ENCODE results near the gene ARSA. TPM values are rescaled to one million over a fixed set of nuclear protein-coding genes. Genes with fewer than 3 reads are reported as not detected.

The ARSA gene
- total RNA-seq, 1 donor from 2014 or later: 65.7 TPM

DNA sequence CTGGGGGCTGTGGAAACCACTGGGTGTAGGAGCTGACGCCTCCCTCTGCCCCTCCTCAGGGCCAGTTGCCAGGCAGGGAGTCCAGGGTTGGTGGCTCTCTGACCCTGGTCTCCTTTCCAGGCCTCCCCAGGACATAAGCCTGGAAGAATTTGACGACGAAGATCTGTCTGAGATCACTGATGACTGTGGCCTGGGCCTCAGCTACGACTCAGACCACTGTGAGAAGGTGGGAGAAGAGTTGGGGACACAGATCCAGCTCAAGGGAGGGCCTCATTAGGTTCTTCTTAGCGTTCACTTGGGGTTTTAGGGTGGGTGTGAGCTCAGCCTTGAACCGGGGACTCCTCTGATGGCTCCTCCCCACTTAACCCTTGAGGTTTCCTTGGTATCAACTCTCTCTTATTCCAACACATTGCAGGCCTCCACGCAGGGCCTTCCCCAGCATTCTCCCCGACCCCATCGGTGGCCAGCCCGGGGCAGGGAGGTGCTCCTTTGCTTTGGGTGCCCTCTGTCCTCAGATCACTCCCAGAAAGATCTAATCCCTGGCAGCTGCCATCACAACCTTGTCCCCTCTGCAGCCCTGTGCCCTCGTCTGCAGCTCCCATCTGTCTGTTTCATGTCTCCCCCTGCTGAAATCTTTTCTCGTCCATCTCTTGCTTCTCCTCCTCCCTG lies 26.1 kb downstream of the ARSA start:
- H3K27ac Mint-ChIP-seq (ENCODE audit: unreplicated experiment): peak overlapping the region; percentile 60
- peaks cover 17% of the 10 kb centered on the region for H3K4me1 Mint-ChIP-seq (ENCODE audit: low read depth, unreplicated experiment)
- peaks cover 20% of the 10 kb centered on the region for H3K27me3 Mint-ChIP-seq (ENCODE audit: unreplicated experiment)

DNA sequence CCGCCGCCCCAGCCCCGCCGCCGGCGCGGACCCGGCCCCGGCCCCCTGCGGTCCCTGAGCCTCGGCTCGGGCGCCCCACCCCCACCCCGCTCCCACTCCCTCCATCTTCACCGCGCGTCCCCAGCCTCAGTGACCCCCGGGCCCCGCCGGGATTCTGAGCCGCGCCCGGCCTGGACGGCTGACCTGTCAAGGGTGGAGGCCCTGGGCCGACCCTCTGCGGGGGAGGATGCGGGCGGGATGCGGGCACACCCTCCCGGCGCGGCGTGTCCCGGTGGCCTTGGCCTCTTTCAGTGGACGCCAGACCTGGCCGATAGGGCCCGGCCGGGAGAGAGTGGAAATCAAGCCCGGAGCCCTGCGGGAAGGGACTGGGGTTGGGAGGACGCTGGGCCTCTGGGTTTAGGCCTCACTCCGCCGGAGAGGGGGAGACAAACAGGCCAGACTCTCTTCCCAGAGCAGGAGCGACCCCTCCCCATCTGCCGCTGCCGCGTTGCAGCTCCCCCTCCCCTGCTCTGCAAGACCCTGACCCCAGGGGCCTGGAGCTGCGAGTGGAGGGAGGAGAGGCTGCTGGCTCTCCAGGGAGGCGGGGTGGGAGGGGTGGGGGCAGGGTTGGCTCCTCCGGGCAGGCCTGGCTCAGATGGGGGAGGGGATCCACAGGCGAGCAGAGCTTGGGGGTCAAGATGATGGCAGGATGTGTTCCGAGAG lies 26.8 kb downstream of the ARSA start:
- H3K4me1 Mint-ChIP-seq (ENCODE audit: low read depth, unreplicated experiment): peaks cover 17% of the 10 kb centered on the region
- peak overlapping the region; percentile 60 for H3K27ac Mint-ChIP-seq (ENCODE audit: unreplicated experiment)
- H3K36me3 Mint-ChIP-seq (ENCODE audit: unreplicated experiment): peaks cover 20% of the 10 kb centered on the region
- peaks cover 19% of the 10 kb centered on the region for H3K27me3 Mint-ChIP-seq (ENCODE audit: unreplicated experiment)
- DNase-seq: peak; percentile 67
- peaks cover 15% of the 10 kb centered on the region for H3K9me3 Mint-ChIP-seq (ENCODE audit: unreplicated experiment)
- TF ChIP-seq, protein P1, sequence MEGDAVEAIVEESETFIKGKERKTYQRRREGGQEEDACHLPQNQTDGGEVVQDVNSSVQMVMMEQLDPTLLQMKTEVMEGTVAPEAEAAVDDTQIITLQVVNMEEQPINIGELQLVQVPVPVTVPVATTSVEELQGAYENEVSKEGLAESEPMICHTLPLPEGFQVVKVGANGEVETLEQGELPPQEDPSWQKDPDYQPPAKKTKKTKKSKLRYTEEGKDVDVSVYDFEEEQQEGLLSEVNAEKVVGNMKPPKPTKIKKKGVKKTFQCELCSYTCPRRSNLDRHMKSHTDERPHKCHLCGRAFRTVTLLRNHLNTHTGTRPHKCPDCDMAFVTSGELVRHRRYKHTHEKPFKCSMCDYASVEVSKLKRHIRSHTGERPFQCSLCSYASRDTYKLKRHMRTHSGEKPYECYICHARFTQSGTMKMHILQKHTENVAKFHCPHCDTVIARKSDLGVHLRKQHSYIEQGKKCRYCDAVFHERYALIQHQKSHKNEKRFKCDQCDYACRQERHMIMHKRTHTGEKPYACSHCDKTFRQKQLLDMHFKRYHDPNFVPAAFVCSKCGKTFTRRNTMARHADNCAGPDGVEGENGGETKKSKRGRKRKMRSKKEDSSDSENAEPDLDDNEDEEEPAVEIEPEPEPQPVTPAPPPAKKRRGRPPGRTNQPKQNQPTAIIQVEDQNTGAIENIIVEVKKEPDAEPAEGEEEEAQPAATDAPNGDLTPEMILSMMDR (IDR thresholded peaks at IDR 0.05; ENCODE audit: partially characterized antibody, unreplicated experiment): no peak
- H3K4me3 Mint-ChIP-seq (ENCODE audit: unreplicated experiment): peak overlapping the region; percentile 93

More for the DNA sequence above, 26.1 kb downstream of the ARSA start:
- TF ChIP-seq, protein P1 (IDR thresholded peaks at IDR 0.05; ENCODE audit: partially characterized antibody, unreplicated experiment): no peak
- peak overlapping the region; percentile 93 for H3K4me3 Mint-ChIP-seq (ENCODE audit: unreplicated experiment)
- peaks cover 17% of the 10 kb centered on the region for H3K36me3 Mint-ChIP-seq (ENCODE audit: unreplicated experiment)
- no peak for DNase-seq
- H3K9me3 Mint-ChIP-seq (ENCODE audit: unreplicated experiment): peaks cover 15% of the 10 kb centered on the region

DNA sequence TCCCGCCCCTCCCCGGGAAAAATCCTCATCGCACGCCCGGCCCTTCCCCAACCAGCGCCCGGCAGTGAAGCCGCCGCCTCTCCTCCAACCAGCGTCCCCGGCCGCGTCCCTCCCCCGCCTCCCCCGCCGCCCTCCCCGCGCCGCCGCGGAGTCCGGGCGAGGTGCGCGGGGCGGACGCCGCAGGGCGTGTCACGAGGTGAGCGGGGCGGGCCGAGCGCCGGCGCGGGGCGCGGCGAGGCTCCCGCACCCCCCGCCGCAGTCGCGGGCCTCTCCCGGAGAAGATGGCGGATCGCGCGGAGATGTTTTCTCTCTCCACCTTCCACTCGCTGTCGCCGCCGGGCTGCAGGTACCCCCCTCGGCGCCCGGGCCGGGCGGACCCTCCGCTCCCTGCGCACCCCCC lies 27.4 kb downstream of the ARSA start, which contains the start of gene MAPK8IP2:
Gene MAPK8IP2, plus strand, starts transcription at position 256 of the 400 bp plus-strand sequence. Its CDS starts 26 bp downstream, at position 282.
- Mint-ChIP-seq H3K27ac (ENCODE audit: unreplicated experiment) (peak within 1 kb of the TSS; percentile 80), H3K36me3 (ENCODE audit: unreplicated experiment) (peaks cover 20% of the 10 kb centered on the region), H3K4me1 (ENCODE audit: low read depth, unreplicated experiment) (peaks cover 17% of the 10 kb centered on the region), H3K27me3 (ENCODE audit: unreplicated experiment) (peaks cover 19% of the 10 kb centered on the region), H3K9me3 (ENCODE audit: unreplicated experiment) (peaks cover 15% of the 10 kb centered on the region), H3K4me3 (ENCODE audit: unreplicated experiment) (peak within 1 kb of the TSS; percentile 94)
- TF ChIP-seq, protein P1 (IDR thresholded peaks at IDR 0.05; ENCODE audit: partially characterized antibody, unreplicated experiment): no peak
- peak; percentile 74 for DNase-seq

DNA sequence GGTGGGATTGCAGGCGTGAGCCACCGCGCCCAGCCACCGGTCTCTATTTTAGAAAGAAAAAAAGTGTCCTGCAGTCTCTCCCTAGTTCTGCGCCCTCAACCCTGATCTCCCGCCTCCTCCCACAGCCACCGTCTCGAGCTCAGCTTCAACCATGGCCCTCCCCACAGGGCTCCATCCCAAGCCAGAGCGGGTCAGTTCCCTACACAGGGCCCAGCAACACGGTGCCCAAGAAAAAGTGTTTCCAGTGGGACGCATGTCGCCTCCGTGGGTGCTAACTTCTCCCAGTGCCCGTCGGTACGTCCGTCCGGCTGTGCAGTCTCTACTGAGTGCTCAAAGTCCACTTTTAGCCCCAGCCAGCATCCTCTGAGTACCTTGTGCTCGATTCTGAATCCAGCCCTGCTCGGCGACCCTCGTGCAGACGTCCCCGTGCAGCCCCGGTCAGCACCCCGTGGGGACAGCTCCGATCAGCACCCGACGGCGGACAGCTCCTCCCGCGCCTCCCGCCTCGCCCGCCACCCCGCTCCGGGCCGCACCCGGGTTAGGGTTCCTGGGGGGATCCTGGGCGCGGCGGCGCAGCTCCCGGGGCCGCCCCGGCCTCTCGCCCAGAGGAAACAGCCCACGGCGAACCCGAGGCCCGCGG lies 28.0 kb downstream of the ARSA start:
- DNase-seq: peak; percentile 47
- Mint-ChIP-seq H3K27me3 (ENCODE audit: unreplicated experiment) (peaks cover 19% of the 10 kb centered on the region), H3K4me1 (ENCODE audit: low read depth, unreplicated experiment) (peaks cover 17% of the 10 kb centered on the region), H3K27ac (ENCODE audit: unreplicated experiment) (peak overlapping the region; percentile 80), H3K4me3 (ENCODE audit: unreplicated experiment) (peak overlapping the region; percentile 94), H3K36me3 (ENCODE audit: unreplicated experiment) (peaks cover 20% of the 10 kb centered on the region), H3K9me3 (ENCODE audit: unreplicated experiment) (peaks cover 15% of the 10 kb centered on the region)
- TF ChIP-seq, protein P1 (IDR thresholded peaks at IDR 0.05; ENCODE audit: partially characterized antibody, unreplicated experiment): no peak
